Ascending aorta (tissue), 2 donors: ENCODE measurements around the gene DUSP22. TPM values are rescaled to one million over a fixed set of nuclear protein-coding genes. Genes with fewer than 3 reads are reported as not detected.

Experiments used
- DNase-seq, 2 donors: peaks; one replicate each; pipeline ENCODE4 v3.0.0-alpha.2; 2019; ENCODE audit warnings: low spot score in 2 of 2
- H3K27ac ChIP-seq, 2 donors: fragments of 200-600 bp; sonication (generic); one replicate each; pipeline ENCODE4 v1.5.1; 2016 to 2017; ENCODE audit warnings: mild to moderate bottlenecking in 1 of 2
- H3K27me3 ChIP-seq: fragments of 200-600 bp; sonication (generic); one replicate; pipeline ENCODE4 v1.5.1; 2017
- H3K36me3 ChIP-seq, 2 donors: fragments of 200-600 bp; sonication (generic); one replicate each; pipeline ENCODE4 v1.5.1; 2016
- H3K4me1 ChIP-seq, 2 donors: fragments of 200-600 bp; sonication (generic); one replicate each; pipeline ENCODE4 v1.5.1; 2016 to 2017; ENCODE audit warnings: mild to moderate bottlenecking in 1 of 2
- H3K4me3 ChIP-seq, 2 donors: fragments of 200-600 bp; sonication (generic); one replicate each; pipeline ENCODE4 v1.5.1; 2016 to 2017; ENCODE audit warnings: mild to moderate bottlenecking in 1 of 2
- H3K9me3 ChIP-seq, 2 donors: fragments of 200-600 bp; sonication (generic); one replicate each; pipeline ENCODE4 v1.5.1; 2016
- CTCF ChIP-seq, 3 experiments: fragments of 200-600 bp in 2 of 3; fragments of 450-650 bp in 1 of 3; sonication (generic) in 2 of 3; IDR thresholded peaks; one replicate each; pipeline ENCODE4 v1.5.1; 2016 to 2019; ENCODE audit warnings: antibody characterized with exemption in 3 of 3, mild to moderate bottlenecking in 1 of 3, moderate library complexity in 1 of 3
- intact Hi-C: fragments of 100-400 bp; cut with DNase I; formaldehyde crosslinking; loops from one replicate; pipeline ENCODE4 v1.15.1; 2023
- total RNA-seq: library from RNA; depleted of rRNA; stranded (reverse); fragments of >200 nt; gene quantifications from one replicate; pipeline ENCODE4 v1.1.0, GENCODE V29; 2016

Gene DUSP22
- total RNA-seq, 1 donor from 2014 or later = 216 TPM

GRCh38 chr6:257031-257725 lies 35.1 kb upstream of the DUSP22 start:
- Histone ChIP-seq H3K4me3 (no peak overlapping the region), H3K4me1 (no peaks in the 10 kb centered on the region), H3K9me3 (no peaks in the 10 kb centered on the region), H3K27me3 (no peaks in the 10 kb centered on the region), H3K27ac (no peak overlapping the region), H3K36me3 (no peaks in the 10 kb centered on the region)
- intact Hi-C loops = no loop called here
- DNase-seq = no peak
- TF ChIP-seq CTCF (IDR thresholded peaks at IDR 0.05) = no peak

GRCh38 chr6:257774-258173 lies 34.5 kb upstream of the DUSP22 start:
- no peaks in the 10 kb centered on the region for H3K36me3 ChIP-seq
- no peaks in the 10 kb centered on the region for H3K9me3 ChIP-seq
- no peak for TF ChIP-seq CTCF (IDR thresholded peaks at IDR 0.05)
- no peak overlapping the region for H3K4me3 ChIP-seq
- H3K4me1 ChIP-seq = no peaks in the 10 kb centered on the region
- no peak for DNase-seq
- H3K27me3 ChIP-seq = no peaks in the 10 kb centered on the region
- intact Hi-C loops = no loop called here
- H3K27ac ChIP-seq = no peak overlapping the region

GRCh38 chr6:259316-259715 lies 33.0 kb upstream of the DUSP22 start:
- intact Hi-C loops = no loop called here
- Histone ChIP-seq H3K36me3 (no peaks in the 10 kb centered on the region), H3K27ac (no peak overlapping the region), H3K4me3 (no peak overlapping the region), H3K27me3 (no peaks in the 10 kb centered on the region), H3K4me1 (no peaks in the 10 kb centered on the region), H3K9me3 (no peaks in the 10 kb centered on the region)
- no peak for TF ChIP-seq CTCF (IDR thresholded peaks at IDR 0.05)
- DNase-seq = no peak

DNA sequence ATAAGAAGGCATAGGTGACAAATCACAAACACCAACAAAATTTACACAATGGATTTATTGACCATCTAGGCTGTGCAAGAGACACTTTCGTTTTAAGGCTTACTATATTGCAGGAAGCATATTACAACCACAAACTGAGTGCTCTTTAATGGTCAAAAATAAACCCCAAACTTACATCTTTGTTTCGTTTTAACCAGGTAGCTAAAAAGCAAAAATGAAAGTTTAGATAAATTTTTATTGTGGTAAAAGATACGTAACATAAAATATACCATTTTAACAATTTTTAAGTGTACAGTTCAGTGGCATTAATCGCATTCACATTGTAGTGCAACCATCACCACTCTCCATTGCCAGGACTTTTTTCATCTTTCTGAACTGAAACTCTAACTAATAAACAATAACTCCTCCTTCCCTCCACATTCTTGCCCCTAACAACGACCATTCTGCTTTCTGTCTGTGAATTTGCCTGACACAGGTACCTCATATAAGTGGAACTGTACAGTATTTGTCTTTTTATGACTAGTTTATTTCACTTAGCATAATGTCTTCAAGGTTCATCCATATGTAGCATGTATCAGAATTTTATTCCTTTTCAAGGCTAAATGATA lies 32.3 kb upstream of the DUSP22 start:
- H3K27me3 ChIP-seq = no peaks in the 10 kb centered on the region
- H3K27ac ChIP-seq = no peak overlapping the region
- intact Hi-C loops = no loop called here
- no peaks in the 10 kb centered on the region for H3K4me1 ChIP-seq
- DNase-seq = no peak
- no peaks in the 10 kb centered on the region for H3K9me3 ChIP-seq
- no peak overlapping the region for H3K4me3 ChIP-seq
- no peak for TF ChIP-seq CTCF (IDR thresholded peaks at IDR 0.05)
- H3K36me3 ChIP-seq = no peaks in the 10 kb centered on the region

DNA sequence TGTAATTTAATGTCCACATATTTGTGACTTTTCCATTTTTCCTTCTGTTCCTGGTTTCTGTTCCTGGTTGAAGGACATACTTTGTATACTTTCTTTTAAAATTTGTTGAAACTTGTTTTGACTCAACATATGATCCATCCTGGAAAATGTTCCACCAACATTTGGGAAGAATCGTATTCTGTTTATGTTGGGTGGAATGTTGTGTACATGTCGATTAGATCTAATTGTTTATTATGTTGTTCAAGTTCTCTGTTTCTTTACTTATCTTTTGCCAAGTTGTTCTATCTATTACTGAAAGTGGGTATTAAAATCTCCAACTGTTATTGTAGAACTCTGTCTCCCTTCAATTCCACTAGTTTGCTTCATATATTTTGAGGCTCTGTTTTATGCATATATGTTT lies 27.7 kb upstream of the DUSP22 start:
- intact Hi-C loops = no loop called here
- H3K27ac ChIP-seq = no peak overlapping the region
- no peaks in the 10 kb centered on the region for H3K27me3 ChIP-seq
- H3K4me1 ChIP-seq = no peaks in the 10 kb centered on the region
- no peaks in the 10 kb centered on the region for H3K9me3 ChIP-seq
- H3K4me3 ChIP-seq = no peak overlapping the region
- TF ChIP-seq CTCF (IDR thresholded peaks at IDR 0.05) = no peak
- H3K36me3 ChIP-seq = no peaks in the 10 kb centered on the region
- DNase-seq = no peak
